RPMI7951 (cell line): Measurements from ENCODE around the gene COL11A2. TPM values are rescaled to one million over a fixed set of nuclear protein-coding genes. Genes with fewer than 3 reads are reported as not detected.
A peak's percentile ranks its signal among the peaks of the same experiment; 100 is the strongest.

ENCODE experiments used
- DNase-seq: peaks from one replicate; pipeline ENCODE4 v3.0.0-alpha.2; 2012; ENCODE audit warnings: low read depth
- total RNA-seq: library from RNA; depleted of rRNA; stranded (reverse); fragments of >200 nt; shearing (Covaris generic); gene quantifications from 2 replicates; pipeline ENCODE4 v1.2.3, GENCODE V29; 2014

The COL11A2 gene
- total RNA-seq, 1 experiment from 2014 or later = 0.12 TPM

DNA sequence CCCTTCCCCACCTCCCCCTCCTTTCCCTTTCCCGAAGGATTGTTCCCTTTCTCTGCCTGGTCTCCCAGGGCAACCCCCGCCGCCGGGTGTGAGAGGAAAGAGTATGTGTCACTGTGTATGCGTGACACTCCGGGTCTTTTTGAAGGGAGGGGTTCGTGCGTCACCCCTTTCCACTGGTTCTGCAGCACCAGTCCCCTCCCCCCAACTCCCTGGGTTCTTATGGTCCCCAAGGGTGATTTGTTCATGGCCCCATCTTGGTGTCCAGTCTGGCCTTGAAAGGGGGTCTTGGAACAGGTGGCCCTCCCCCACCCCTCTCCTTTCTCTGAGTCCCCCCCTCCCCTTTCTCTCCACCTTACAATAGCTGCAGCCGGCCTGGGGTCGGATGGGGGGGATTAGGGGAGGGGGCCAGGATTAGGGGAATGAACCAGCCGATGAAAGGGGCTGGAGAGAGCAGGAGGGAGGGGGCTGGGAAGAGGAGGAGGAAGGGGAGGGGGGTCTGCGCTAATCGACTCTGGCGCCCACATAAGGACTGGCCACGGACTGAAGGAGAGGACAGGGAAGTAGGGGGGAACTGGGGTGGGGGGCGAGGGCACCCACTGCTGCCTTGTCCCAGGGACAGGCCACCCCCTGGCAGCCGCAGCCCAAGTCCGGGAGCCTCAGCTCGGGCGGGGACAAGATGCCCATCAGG lies 14.7 kb upstream of the COL11A2 start:
- DNase-seq = peak; percentile 67

- DNase-seq = peak; percentile 27
Measured at GRCh38 chr6:33206027-33206863, 14.0 kb upstream of the COL11A2 start.

GRCh38 chr6:33205191-33206026 lies 13.1 kb upstream of the COL11A2 start:
- peak; percentile 83 for DNase-seq

GRCh38 chr6:33204415-33205190 lies 12.3 kb upstream of the COL11A2 start, which contains the start of gene HSD17B8:
HSD17B8 (plus strand) TSS chr6:33204655; CDS start chr6:33204669, 14 bp downstream.
- DNase-seq = peak; percentile 88

- no peak for DNase-seq
Measured at GRCh38 chr6:33204165-33204414, 11.8 kb upstream of the COL11A2 start.

DNA sequence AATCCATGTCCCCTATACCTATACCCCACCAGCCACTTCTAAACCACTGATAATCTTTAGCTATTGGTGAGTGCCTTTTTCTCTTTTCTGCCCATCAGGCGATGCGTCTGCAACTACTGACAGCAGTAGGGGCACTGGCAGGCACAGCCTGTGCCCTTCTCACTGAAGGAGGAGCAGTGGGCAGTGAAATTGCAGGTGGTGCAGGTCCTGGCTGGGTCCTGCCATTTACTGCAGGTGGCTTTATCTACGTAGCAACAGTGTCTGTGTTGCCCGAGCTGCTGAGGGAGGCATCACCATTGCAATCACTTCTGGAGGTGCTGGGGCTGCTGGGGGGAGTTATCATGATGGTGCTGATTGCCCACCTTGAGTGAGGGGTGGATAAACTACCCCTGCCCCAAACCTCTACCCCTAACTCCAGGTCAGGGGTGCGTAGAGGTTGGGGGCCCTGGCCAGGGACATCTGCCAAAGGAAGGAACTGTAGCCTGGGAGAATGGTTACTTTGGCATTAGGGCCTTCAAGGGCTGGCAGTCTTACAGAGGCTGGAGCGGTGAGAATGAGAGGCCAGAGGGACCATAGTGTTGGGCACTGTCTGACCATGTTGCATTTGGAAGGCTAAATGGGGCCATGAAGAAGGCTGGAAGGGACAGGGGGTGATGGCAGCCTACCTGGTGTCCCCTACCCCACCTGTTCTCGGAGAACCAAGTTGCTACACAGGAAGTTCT lies 11.3 kb upstream of the COL11A2 start:
- no peak for DNase-seq

DNA sequence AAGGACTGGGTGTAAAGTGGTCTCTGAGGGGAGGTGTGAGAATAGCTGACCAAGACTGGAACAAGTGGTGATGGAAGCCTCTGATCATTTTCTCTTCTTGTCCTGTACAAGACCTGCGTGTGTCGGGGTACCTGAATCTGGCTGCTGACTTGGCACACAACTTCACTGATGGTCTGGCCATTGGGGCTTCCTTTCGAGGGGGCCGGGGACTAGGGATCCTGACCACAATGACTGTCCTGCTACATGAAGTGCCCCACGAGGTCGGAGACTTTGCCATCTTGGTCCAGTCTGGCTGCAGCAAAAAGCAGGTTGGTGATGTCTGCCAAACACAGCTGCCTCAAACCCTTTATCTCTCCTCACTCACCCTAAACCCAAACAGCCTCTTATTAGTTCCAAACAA lies 10.5 kb upstream of the COL11A2 start:
- no peak for DNase-seq

GRCh38 chr6:33201935-33202334 lies 9.7 kb upstream of the COL11A2 start:
- no peak for DNase-seq

DNA sequence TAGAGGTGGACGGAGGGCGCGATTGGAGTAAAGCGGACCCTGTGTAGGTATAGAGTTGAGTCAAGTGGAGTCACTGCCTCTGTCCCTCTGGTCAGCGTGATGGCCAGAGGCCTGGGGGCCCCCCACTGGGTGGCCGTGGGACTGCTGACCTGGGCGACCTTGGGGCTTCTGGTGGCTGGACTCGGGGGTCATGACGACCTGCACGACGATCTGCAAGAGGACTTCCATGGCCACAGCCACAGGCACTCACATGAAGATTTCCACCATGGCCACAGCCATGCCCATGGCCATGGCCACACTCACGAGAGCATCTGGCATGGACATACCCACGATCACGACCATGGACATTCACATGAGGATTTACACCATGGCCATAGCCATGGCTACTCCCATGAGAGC lies 8.9 kb upstream of the COL11A2 start:
- no peak for DNase-seq

- peak; percentile 98 for DNase-seq
Measured at GRCh38 chr6:33200219-33201146, 8.2 kb upstream of the COL11A2 start, which contains the start of the genes RXRB and SLC39A7. RXRB (minus strand) TSS chr6:33200665; CDS start chr6:33200476, 189 bp downstream. SLC39A7 (plus strand) TSS chr6:33200867; CDS start chr6:33201246, 379 bp downstream.

- DNase-seq = peak; percentile 77
Measured at GRCh38 chr6:33199687-33200218, 7.5 kb upstream of the COL11A2 start.

- no peak for DNase-seq
Measured at GRCh38 chr6:33198853-33199436, 6.7 kb upstream of the COL11A2 start.

DNA sequence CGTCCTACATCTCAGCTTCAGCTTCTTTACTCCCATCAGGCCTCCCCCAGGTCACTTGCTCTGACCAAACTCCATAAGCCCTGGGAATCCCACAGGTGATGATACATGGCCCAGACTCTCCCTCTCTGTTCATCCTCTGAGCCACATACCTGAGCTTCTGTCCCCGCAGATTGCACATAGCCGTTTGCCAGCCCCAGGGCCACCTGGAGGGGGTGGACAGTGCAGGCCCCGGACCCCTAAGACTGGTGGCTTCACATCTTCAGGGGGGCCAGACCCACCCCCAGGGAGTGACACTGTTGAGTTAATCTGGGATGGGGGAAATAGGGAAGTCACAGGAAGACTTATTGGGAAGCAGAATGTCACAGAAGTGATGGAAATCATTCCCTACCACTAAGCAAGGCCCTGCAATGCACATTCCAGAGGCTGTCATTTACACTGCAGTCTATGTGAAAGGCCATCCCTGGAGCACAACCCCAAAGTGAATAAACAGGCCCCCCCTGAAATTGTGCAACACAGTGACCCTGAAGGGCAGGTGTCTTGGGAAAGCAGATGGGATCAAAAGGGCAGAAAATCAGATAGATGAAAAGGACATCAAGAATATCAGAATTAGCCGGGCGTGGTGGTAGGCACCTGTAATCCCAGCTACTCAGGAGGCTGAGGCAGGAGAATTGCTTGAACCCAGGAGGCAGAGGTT lies 6.0 kb upstream of the COL11A2 start:
- DNase-seq = no peak

- peak; percentile 69 for DNase-seq
Measured at GRCh38 chr6:33197431-33198048, 5.3 kb upstream of the COL11A2 start.

DNA sequence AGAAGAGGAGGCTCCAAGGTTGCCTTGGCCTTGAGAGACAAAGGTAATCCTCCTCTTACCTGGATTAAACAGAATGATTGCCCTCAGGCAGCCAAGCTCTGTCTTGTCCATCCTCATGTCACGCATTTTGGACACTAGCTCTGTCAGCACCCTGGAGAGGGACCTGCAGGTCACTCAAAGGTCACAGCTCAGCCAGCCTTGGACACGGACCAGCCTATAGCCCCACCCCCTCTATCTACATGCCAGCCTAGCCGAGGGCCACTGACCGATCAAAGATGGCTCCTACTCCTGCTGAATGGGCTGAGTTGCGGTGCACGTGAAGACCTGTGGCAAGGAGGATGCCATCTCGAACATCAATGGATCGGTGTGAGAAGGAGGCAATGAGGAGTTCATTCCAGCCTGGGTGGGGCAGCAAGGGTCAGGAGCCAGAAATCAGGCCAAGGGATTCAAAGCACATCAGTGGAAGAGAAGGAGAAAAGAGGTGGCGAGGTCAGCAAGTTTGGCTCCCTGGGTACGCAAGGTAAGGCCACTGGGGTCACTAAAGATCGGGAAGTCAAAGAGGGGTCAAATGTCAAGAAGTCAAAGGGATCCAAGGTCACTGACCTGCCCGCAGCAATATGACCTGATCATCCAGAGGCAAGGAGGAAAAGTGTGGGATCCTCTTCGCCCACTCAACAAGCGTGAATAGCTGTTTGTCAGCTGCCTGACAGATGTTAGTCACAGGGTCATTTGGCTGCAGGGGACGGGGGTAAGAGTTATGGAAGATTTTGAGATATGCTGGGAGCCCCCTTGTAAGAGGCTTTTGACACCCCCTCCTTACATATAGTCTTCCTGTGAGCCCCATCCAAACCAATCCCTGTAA lies 3.3 kb upstream of the COL11A2 start:
- no peak for DNase-seq

DNA sequence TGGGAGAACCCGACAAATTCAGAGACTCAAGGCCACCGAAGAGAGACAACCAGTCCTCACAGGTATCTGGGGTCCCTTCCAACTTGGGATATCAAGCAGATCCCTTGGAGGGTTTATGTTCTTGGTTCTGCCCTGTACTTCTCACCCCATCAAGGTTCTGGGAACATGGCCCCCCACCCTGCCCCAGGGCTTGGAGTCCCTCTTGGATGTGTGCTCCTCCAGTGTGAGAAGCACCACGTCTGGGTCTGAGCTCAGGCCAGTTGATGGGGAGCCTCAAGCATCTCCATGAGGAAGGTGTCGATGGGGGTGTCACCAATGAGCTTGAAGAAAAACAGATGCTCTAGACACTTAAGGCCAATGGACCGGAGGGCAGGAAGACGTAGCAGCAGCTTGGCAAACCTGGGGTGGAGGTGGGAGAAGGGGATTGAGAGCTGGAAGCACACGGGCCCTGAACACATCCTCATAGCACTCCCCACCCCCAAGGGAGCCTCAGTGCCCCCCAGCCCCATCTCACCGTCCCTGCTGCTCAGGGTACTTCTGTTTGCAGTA lies 2.2 kb upstream of the COL11A2 start:
- no peak for DNase-seq

DNA sequence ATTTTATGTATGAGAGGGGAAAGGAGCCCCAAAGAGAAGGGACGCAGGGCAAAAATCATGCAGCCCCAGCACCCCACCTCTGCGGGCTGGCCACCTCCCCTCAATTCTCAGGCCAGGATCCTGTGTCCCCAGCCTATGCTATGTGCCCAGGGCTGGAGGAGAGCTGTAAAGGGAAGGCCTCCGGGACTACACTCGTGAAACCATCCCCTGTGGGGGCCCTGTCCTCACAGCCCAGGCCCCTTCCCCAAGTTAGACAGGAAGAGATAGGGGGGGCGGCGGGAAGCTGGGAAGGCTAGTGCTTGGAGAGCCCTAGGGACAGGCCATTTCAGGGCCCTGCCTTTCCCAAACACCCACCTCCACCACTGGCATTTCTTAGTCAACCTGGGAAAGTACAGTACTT lies 1.4 kb upstream of the COL11A2 start:
- no peak for DNase-seq
